H1 (cell line): ENCODE measurements around the gene CX3CL1.

Source experiments
- CBX5 ChIP-seq: fragments of 300-800, 300-1000 bp; sonication (generic); IDR thresholded peaks from 2 replicates; pipeline ENCODE4 v1.7.1; 2016; ENCODE audit warnings: antibody characterized with exemption, low read length, low read depth
- CEBPB ChIP-seq: IDR thresholded peaks from 2 replicates; pipeline ENCODE4 v1.6.1; 2012; ENCODE audit warnings: low read depth, low read length
- HDAC2 ChIP-seq, 2 experiments: fragments of 300-600 bp in 1 of 2; sonication (generic) in 1 of 2; IDR thresholded peaks; 2 replicates each; pipeline ENCODE4 v1.6.1; 2011 to 2012; ENCODE audit warnings: low read depth in 2 of 2, low read length in 2 of 2, mild to moderate bottlenecking in 2 of 2, moderate library complexity in 2 of 2, borderline replicate concordance in 1 of 2, inconsistent platforms in 1 of 2
- JUN ChIP-seq: IDR thresholded peaks from 2 replicates; pipeline ENCODE4 v1.6.1; 2011; ENCODE audit warnings: low read depth, mild to moderate bottlenecking, improper control_type of control experiment, low read length
- NRF1 ChIP-seq: IDR thresholded peaks from 2 replicates; pipeline ENCODE4 v1.6.1; 2011; ENCODE audit warnings: mild to moderate bottlenecking, low read depth, low read length, improper control_type of control experiment
- POLR2A ChIP-seq, 2 experiments: IDR thresholded peaks; 1 replicate in 1 of 2; 2 replicates in 1 of 2; pipeline ENCODE4 v1.6.1; 2011; ENCODE audit warnings: low read depth in 2 of 2, low read length in 2 of 2, mild to moderate bottlenecking in 2 of 2; ENCODE audit errors: control extremely low read depth in 1 of 2
- POLR2AphosphoS5 ChIP-seq: IDR thresholded peaks from 2 replicates; pipeline ENCODE4 v1.6.1; 2011; ENCODE audit warnings: low read depth, low read length
- RAD21 ChIP-seq, 2 experiments: IDR thresholded peaks in 1 of 2; conservative IDR thresholded peaks in 1 of 2; 2 replicates each; pipeline ENCODE4 v1.6.1; 2011; ENCODE audit warnings: low read depth in 2 of 2, low read length in 2 of 2, improper control_type of control experiment in 1 of 2, inconsistent platforms in 1 of 2, mild to moderate bottlenecking in 1 of 2, moderate library complexity in 1 of 2
- SP1 ChIP-seq: IDR thresholded peaks from 2 replicates; pipeline ENCODE4 v1.6.1; 2011; ENCODE audit warnings: low read depth, low read length
- SP2 ChIP-seq: IDR thresholded peaks from 2 replicates; pipeline ENCODE4 v1.6.1; 2012; ENCODE audit warnings: mild to moderate bottlenecking, low read length, inconsistent platforms
- TAF1 ChIP-seq: IDR thresholded peaks from 2 replicates; pipeline ENCODE4 v1.6.1; 2011; ENCODE audit warnings: mild to moderate bottlenecking, low read depth, low read length
- YY1 ChIP-seq: IDR thresholded peaks from 2 replicates; pipeline ENCODE4 v1.6.1; 2011; ENCODE audit warnings: low read depth, mild to moderate bottlenecking, low read length
- TF ChIP-seq, protein P1 (sequence below), 3 experiments: IDR thresholded peaks; 1 replicate in 2 of 3; 2 replicates in 1 of 3; pipeline versions ENCODE4 v1.5.1 to v1.6.1; 2011; ENCODE audit warnings: low read length in 3 of 3, mild to moderate bottlenecking in 3 of 3, inconsistent platforms in 2 of 3, low read depth in 1 of 3, moderate library complexity in 1 of 3; ENCODE audit not compliant: insufficient read depth in 1 of 3; ENCODE audit errors: control extremely low read depth in 1 of 3

DNA sequence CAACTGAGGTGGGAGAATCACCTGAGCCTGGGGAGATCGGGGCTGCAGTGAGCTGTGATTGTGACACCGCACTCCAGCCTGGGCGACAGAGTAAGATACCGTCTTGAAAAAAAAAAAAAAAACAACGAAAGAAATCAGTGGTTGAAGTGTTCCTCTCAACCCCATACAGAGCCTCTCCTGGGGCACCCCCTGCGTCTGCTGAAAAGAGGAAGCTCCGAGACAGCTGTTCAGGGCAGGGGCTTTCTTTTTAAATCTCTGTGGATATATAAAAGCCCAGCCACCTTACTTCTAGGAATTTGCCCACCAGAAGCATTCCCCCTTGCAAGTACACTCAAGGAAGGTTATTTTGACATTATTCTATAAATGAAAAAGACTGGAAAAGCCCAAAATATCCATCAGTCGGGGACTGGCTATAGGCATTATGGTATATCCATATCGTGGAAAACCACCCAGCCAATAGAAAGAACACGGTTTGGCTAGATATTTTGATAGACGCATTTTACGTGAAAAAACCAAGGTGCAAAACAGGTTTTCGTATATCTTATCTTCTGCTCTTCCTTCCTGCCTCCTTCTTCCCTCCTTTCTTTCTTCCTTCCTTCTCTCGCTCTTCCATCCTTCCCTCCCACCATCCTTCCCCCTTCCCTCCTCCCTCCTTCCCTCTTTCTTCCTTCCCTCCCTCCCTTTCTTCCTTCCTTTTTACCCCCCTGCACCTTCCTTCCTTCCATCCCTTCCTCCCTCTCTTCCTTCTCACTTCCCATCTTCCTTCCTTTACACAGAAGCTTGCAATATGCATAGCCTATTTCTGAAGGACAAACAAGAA is 22.9 kb upstream of the CX3CL1 start:
- TF ChIP-seq, protein P1, sequence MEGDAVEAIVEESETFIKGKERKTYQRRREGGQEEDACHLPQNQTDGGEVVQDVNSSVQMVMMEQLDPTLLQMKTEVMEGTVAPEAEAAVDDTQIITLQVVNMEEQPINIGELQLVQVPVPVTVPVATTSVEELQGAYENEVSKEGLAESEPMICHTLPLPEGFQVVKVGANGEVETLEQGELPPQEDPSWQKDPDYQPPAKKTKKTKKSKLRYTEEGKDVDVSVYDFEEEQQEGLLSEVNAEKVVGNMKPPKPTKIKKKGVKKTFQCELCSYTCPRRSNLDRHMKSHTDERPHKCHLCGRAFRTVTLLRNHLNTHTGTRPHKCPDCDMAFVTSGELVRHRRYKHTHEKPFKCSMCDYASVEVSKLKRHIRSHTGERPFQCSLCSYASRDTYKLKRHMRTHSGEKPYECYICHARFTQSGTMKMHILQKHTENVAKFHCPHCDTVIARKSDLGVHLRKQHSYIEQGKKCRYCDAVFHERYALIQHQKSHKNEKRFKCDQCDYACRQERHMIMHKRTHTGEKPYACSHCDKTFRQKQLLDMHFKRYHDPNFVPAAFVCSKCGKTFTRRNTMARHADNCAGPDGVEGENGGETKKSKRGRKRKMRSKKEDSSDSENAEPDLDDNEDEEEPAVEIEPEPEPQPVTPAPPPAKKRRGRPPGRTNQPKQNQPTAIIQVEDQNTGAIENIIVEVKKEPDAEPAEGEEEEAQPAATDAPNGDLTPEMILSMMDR (IDR thresholded peaks at IDR 0.05; ENCODE audit: control extremely low read depth in 1 of 3, insufficient read depth in 1 of 3, low read depth in 1 of 3, low read length in 3 of 3): no peak
- TF ChIP-seq POLR2AphosphoS5 (no peak), HDAC2 (IDR thresholded peaks at IDR 0.05; ENCODE audit: borderline replicate concordance in 1 of 2, low read depth in 2 of 2, low read length in 2 of 2) (no peak), SP1 (no peak), TAF1 (no peak), CEBPB (no peak), POLR2A (IDR thresholded peaks at IDR 0.05; ENCODE audit: control extremely low read depth in 1 of 2, low read depth in 2 of 2, low read length in 2 of 2) (no peak), NRF1 (no peak), JUN (no peak), RAD21 (IDR thresholded peaks at IDR 0.05 in 1 of 2, conservative IDR thresholded peaks at IDR 0.05 in 1 of 2; ENCODE audit: low read depth in 2 of 2, low read length in 2 of 2) (no peak), CBX5 (no peak), YY1 (no peak), SP2 (no peak)
